Trophoblast cell (in vitro differentiated cells and primary cell): ENCODE results near the gene LIPE.

ENCODE experiments used
- DNase-seq, 2 donors: peaks; one replicate each; pipeline ENCODE4 v3.0.0-alpha.2; 2016
- H2AFZ ChIP-seq: 2 replicates; pipeline ENCODE4 v1.6.1; 2013; ENCODE audit warnings: low read length, moderate library complexity, mild to moderate bottlenecking; ENCODE audit not compliant: insufficient read depth, poor library complexity
- H2AK5ac ChIP-seq: 2 replicates; pipeline ENCODE4 v1.6.1; 2013; ENCODE audit warnings: mild to moderate bottlenecking, low read length
- H2BK120ac ChIP-seq: 2 replicates; pipeline ENCODE4 v1.6.1; 2013; ENCODE audit warnings: low read length, mild to moderate bottlenecking, moderate library complexity; ENCODE audit not compliant: insufficient read depth, poor library complexity
- H2BK12ac ChIP-seq: 2 replicates; pipeline ENCODE4 v1.6.1; 2013; ENCODE audit warnings: mild to moderate bottlenecking, low read length, moderate library complexity
- H2BK5ac ChIP-seq: 2 replicates; pipeline ENCODE4 v1.6.1; 2013; ENCODE audit warnings: low read length, low read depth, moderate library complexity, mild to moderate bottlenecking; ENCODE audit not compliant: poor library complexity
- H3K14ac ChIP-seq: 2 replicates; pipeline ENCODE4 v1.6.1; 2013; ENCODE audit warnings: mild to moderate bottlenecking, low read length
- H3K18ac ChIP-seq: 2 replicates; pipeline ENCODE4 v1.6.1; 2013; ENCODE audit warnings: mild to moderate bottlenecking, low read length
- H3K23ac ChIP-seq: 2 replicates; pipeline ENCODE4 v1.6.1; 2013; ENCODE audit warnings: low read length
- H3K27ac ChIP-seq: 2 replicates; pipeline ENCODE4 v1.5.1; 2013; ENCODE audit warnings: low read depth, mild to moderate bottlenecking, inconsistent platforms, low read length, moderate library complexity
- H3K27me3 ChIP-seq: 2 replicates; pipeline ENCODE4 v1.6.1; 2013; ENCODE audit warnings: inconsistent platforms, mild to moderate bottlenecking, low read length, moderate library complexity; ENCODE audit not compliant: insufficient read depth
- H3K36me3 ChIP-seq, 2 experiments: 1 replicate in 1 of 2; 2 replicates in 1 of 2; pipeline ENCODE4 v1.6.1; 2013; ENCODE audit warnings: low read length in 2 of 2, mild to moderate bottlenecking in 2 of 2, moderate library complexity in 1 of 2; ENCODE audit not compliant: insufficient read depth in 2 of 2, control insufficient read depth in 1 of 2
- H3K4ac ChIP-seq: 2 replicates; pipeline ENCODE4 v1.6.1; 2013; ENCODE audit warnings: low read depth, mild to moderate bottlenecking, low read length, moderate library complexity
- H3K4me1 ChIP-seq, 2 experiments: 1 replicate in 1 of 2; 2 replicates in 1 of 2; pipeline ENCODE4 v1.6.1; 2013; ENCODE audit warnings: low read length in 2 of 2, mild to moderate bottlenecking in 2 of 2, moderate library complexity in 1 of 2; ENCODE audit not compliant: insufficient read depth in 2 of 2, control insufficient read depth in 1 of 2
- H3K4me2 ChIP-seq: 2 replicates; pipeline ENCODE4 v1.6.1; 2013; ENCODE audit warnings: inconsistent platforms, mild to moderate bottlenecking, low read length, moderate library complexity
- H3K4me3 ChIP-seq: 2 replicates; pipeline ENCODE4 v1.5.1; 2013; ENCODE audit warnings: mild to moderate bottlenecking, low read depth, low read length, inconsistent platforms
- H3K79me1 ChIP-seq: one replicate; pipeline ENCODE4 v1.6.1; 2013; ENCODE audit warnings: low read length
- H3K79me2 ChIP-seq: 2 replicates; pipeline ENCODE4 v1.6.1; 2013; ENCODE audit warnings: low read length, mild to moderate bottlenecking; ENCODE audit not compliant: control insufficient read depth, insufficient read depth, poor library complexity
- H3K9ac ChIP-seq: 2 replicates; pipeline ENCODE4 v1.6.1; 2013; ENCODE audit warnings: mild to moderate bottlenecking, low read length
- H3K9me3 ChIP-seq: 2 replicates; pipeline ENCODE4 v1.6.1; 2013; ENCODE audit warnings: low read depth, mild to moderate bottlenecking, control low read depth, inconsistent platforms, low read length; ENCODE audit not compliant: insufficient read depth
- H4K12ac ChIP-seq: 2 replicates; pipeline ENCODE4 v1.6.1; 2013; ENCODE audit warnings: low read depth, mild to moderate bottlenecking, low read length, moderate library complexity
- H4K8ac ChIP-seq: 2 replicates; pipeline ENCODE4 v1.6.1; 2013; ENCODE audit warnings: low read depth, mild to moderate bottlenecking, low read length, moderate library complexity
- H4K91ac ChIP-seq: one replicate; pipeline ENCODE4 v1.6.1; 2013; ENCODE audit warnings: low read depth, mild to moderate bottlenecking, low read length, moderate library complexity
- WGBS: extraction: QIAGEN DNeasy Blood & Tissue Kit; methylation state at CpG from one replicate; pipeline ENCODE4 v1.1.7; 2013; ENCODE audit warnings: missing lambda C conversion rate; ENCODE audit not compliant: insufficient read length, insufficient coverage; ENCODE audit errors: extremely low coverage; 5-methylcytosine and 5-hydroxymethylcytosine counted together

Gene LIPE

GRCh38 chr19:42362342-42362741, 64.8 kb downstream of the LIPE start:
- H2BK120ac ChIP-seq: no peak overlapping the region
- H4K12ac ChIP-seq: no peak overlapping the region
- H3K9ac ChIP-seq: no peak overlapping the region
- H3K4me1 ChIP-seq: peaks cover 5 to 6% of the 10 kb centered on the region in 2 experiments
- H2BK5ac ChIP-seq: no peak overlapping the region
- no peak overlapping the region for H2BK12ac ChIP-seq
- H3K27me3 ChIP-seq: no peaks in the 10 kb centered on the region
- no CpG with 5 or more reads among the region's 14 CpGs for WGBS
- no peaks in the 10 kb centered on the region for H3K79me1 ChIP-seq
- H4K91ac ChIP-seq: no peak overlapping the region
- H3K14ac ChIP-seq: no peak overlapping the region
- H3K23ac ChIP-seq: no peak overlapping the region
- no peak overlapping the region for H2AK5ac ChIP-seq
- no peaks in the 10 kb centered on the region for H3K79me2 ChIP-seq
- no peak overlapping the region for H3K18ac ChIP-seq
- H3K4ac ChIP-seq: no peak overlapping the region
- H4K8ac ChIP-seq: no peak overlapping the region
- peaks cover 17 to 18% of the 10 kb centered on the region in 2 experiments for H3K36me3 ChIP-seq
- no peak for DNase-seq
- no peak overlapping the region for H3K27ac ChIP-seq
- no peak overlapping the region for H3K4me2 ChIP-seq
- H3K4me3 ChIP-seq: no peak overlapping the region
- no peak overlapping the region for H2AFZ ChIP-seq
- no peaks in the 10 kb centered on the region for H3K9me3 ChIP-seq

- no peak overlapping the region for H2AFZ ChIP-seq
- no peak overlapping the region for H3K14ac ChIP-seq
- H4K8ac ChIP-seq: no peak overlapping the region
- no peak overlapping the region for H2BK5ac ChIP-seq
- no peak overlapping the region for H3K18ac ChIP-seq
- no peak overlapping the region for H4K12ac ChIP-seq
- H3K9ac ChIP-seq: no peak overlapping the region
- peaks cover 5 to 6% of the 10 kb centered on the region in 2 experiments for H3K4me1 ChIP-seq
- no peak overlapping the region for H4K91ac ChIP-seq
- H3K4me2 ChIP-seq: no peak overlapping the region
- no peak for DNase-seq
- no peaks in the 10 kb centered on the region for H3K9me3 ChIP-seq
- no peaks in the 10 kb centered on the region for H3K79me1 ChIP-seq
- no peak overlapping the region for H3K27ac ChIP-seq
- H3K23ac ChIP-seq: no peak overlapping the region
- H3K27me3 ChIP-seq: no peaks in the 10 kb centered on the region
- no peaks in the 10 kb centered on the region for H3K79me2 ChIP-seq
- no peak overlapping the region for H2BK120ac ChIP-seq
- no peak overlapping the region for H3K4ac ChIP-seq
- WGBS: no CpG with 5 or more reads among the region's 7 CpGs
- H2BK12ac ChIP-seq: no peak overlapping the region
- no peak overlapping the region for H2AK5ac ChIP-seq
- peaks cover 25% of the 10 kb centered on the region in 2 experiments for H3K36me3 ChIP-seq
- no peak overlapping the region for H3K4me3 ChIP-seq
These were observed 65.7 kb downstream of the LIPE start for GRCh38 chr19:42361545-42361910.

- H3K79me2 ChIP-seq: no peaks in the 10 kb centered on the region
- DNase-seq: peak in 1 of 2 donors; percentile 6
- no peaks in the 10 kb centered on the region for H3K9me3 ChIP-seq
- peak overlapping the region; percentile 23 for H3K27ac ChIP-seq
- H2BK12ac ChIP-seq: no peak overlapping the region
- peak overlapping the region; percentile 29 for H3K9ac ChIP-seq
- no peak overlapping the region for H3K18ac ChIP-seq
- H3K4me3 ChIP-seq: no peak overlapping the region
- no peaks in the 10 kb centered on the region for H3K27me3 ChIP-seq
- no peak overlapping the region for H3K14ac ChIP-seq
- H4K12ac ChIP-seq: no peak overlapping the region
- H3K4ac ChIP-seq: no peak overlapping the region
- no peak overlapping the region for H2BK120ac ChIP-seq
- WGBS: no CpG with 5 or more reads among the region's 16 CpGs
- H3K36me3 ChIP-seq: peaks cover 30 to 31% of the 10 kb centered on the region in 2 experiments
- H3K23ac ChIP-seq: no peak overlapping the region
- H3K4me2 ChIP-seq: no peak overlapping the region
- no peak overlapping the region for H2BK5ac ChIP-seq
- no peaks in the 10 kb centered on the region for H3K79me1 ChIP-seq
- no peak overlapping the region for H2AFZ ChIP-seq
- no peak overlapping the region for H4K8ac ChIP-seq
- peaks cover 5 to 6% of the 10 kb centered on the region in 2 experiments for H3K4me1 ChIP-seq
- no peak overlapping the region for H2AK5ac ChIP-seq
- no peak overlapping the region for H4K91ac ChIP-seq
These were observed 66.2 kb downstream of the LIPE start for GRCh38 chr19:42360787-42361544.

GRCh38 chr19:42357290-42357689, 69.9 kb downstream of the LIPE start:
- Histone ChIP-seq H3K27me3 (no peaks in the 10 kb centered on the region), H2AFZ (no peak overlapping the region), H3K18ac (no peak overlapping the region), H3K4me3 (no peak overlapping the region), H3K79me2 (no peaks in the 10 kb centered on the region), H3K27ac (no peak overlapping the region), H2AK5ac (no peak overlapping the region), H3K4ac (no peak overlapping the region), H3K36me3 (peaks cover 36 to 43% of the 10 kb centered on the region in 2 experiments), H4K91ac (no peak overlapping the region), H2BK120ac (no peak overlapping the region), H4K12ac (no peak overlapping the region), H3K9ac (no peak overlapping the region), H3K4me1 (peaks cover 5 to 6% of the 10 kb centered on the region in 2 experiments), H3K79me1 (no peaks in the 10 kb centered on the region), H3K23ac (no peak overlapping the region), H2BK5ac (no peak overlapping the region), H3K14ac (no peak overlapping the region), H3K4me2 (no peak overlapping the region), H4K8ac (no peak overlapping the region), H2BK12ac (no peak overlapping the region), H3K9me3 (peaks cover 2% of the 10 kb centered on the region)
- no peak for DNase-seq
- no CpG with 5 or more reads among the region's 12 CpGs for WGBS
